ENCODE results near the gene E2F1.

The E2F1 gene

GRCh38 chr20:33693289-33693688 lies 7.1 kb upstream of the E2F1 start:
- Histone ChIP-seq H2BK5ac (ENCODE audit: low read depth, low read length, poor library complexity, severe bottlenecking) (no peak overlapping the region), H4K8ac (ENCODE audit: low read length) (no peak overlapping the region), H3K36me3 (ENCODE audit: control insufficient read depth in 1 of 2, insufficient read depth in 2 of 2, low read depth in 1 of 2, low read length in 2 of 2) (no peaks in the 10 kb centered on the region), H2BK12ac (ENCODE audit: low read length in 2 of 2) (no peak overlapping the region), H3K14ac (ENCODE audit: low read length in 2 of 2) (no peak overlapping the region), H4K91ac (ENCODE audit: low read length) (no peak overlapping the region), H3K23ac (ENCODE audit: low read length in 2 of 2) (no peak overlapping the region), H2AFZ (ENCODE audit: low read depth, low read length) (no peak overlapping the region), H3K4me2 (ENCODE audit: low read length, poor library complexity, severe bottlenecking) (no peak overlapping the region), H3K27ac (ENCODE audit: low read length, poor library complexity, severe bottlenecking) (no peak overlapping the region), H3K4me3 (ENCODE audit: insufficient read depth in 1 of 2, low read depth in 1 of 2, low read length in 2 of 2) (no peak overlapping the region), H3K79me1 (replicated peaks; ENCODE audit: low read length, poor library complexity, severe bottlenecking) (no peaks in the 10 kb centered on the region), H3K4me1 (ENCODE audit: control insufficient read depth, insufficient read depth, low read depth, low read length) (peaks cover 10% of the 10 kb centered on the region), H2BK120ac (ENCODE audit: low read depth, low read length) (no peak overlapping the region), H3K4ac (ENCODE audit: low read depth in 1 of 2, low read length in 2 of 2) (no peak overlapping the region), H3K18ac (ENCODE audit: low read depth in 1 of 2, low read length in 2 of 2) (no peak overlapping the region), H3K9ac (ENCODE audit: low read length) (no peak overlapping the region), H3K9me3 (ENCODE audit: control insufficient read depth, low read length) (no peaks in the 10 kb centered on the region), H2AK5ac (ENCODE audit: low read length, severe bottlenecking) (no peak overlapping the region), H3K27me3 (ENCODE audit: control insufficient read depth in 1 of 2, insufficient read depth in 1 of 2, low read length in 2 of 2) (no peaks in the 10 kb centered on the region), H2BK15ac (ENCODE audit: low read depth, poor library complexity, severe bottlenecking) (no peak overlapping the region)
- DNase-seq = no peak
- WGBS = 85% methylated on average over 4 of the region's 5 CpGs

GRCh38 chr20:33689973-33690372 lies 3.8 kb upstream of the E2F1 start:
- Histone ChIP-seq H3K36me3 (ENCODE audit: control insufficient read depth in 1 of 2, insufficient read depth in 2 of 2, low read depth in 1 of 2, low read length in 2 of 2) (no peaks in the 10 kb centered on the region), H3K9ac (ENCODE audit: low read length) (peak overlapping the region; percentile 6)
- WGBS = 0% methylated on average over 2 of the region's 4 CpGs

GRCh38 chr20:33689493-33689892 lies 3.3 kb upstream of the E2F1 start:
- no peak overlapping the region for H2BK120ac ChIP-seq (ENCODE audit: low read depth, low read length)
- peak overlapping the region; percentile 17 for H2BK15ac ChIP-seq (ENCODE audit: low read depth, poor library complexity, severe bottlenecking)
- WGBS = no CpG with 5 or more reads among the region's 1 CpG
- no peak overlapping the region for H3K23ac ChIP-seq (ENCODE audit: low read length in 2 of 2)
- no peak overlapping the region for H3K4ac ChIP-seq (ENCODE audit: low read depth in 1 of 2, low read length in 2 of 2)
- H2BK5ac ChIP-seq (ENCODE audit: low read depth, low read length, poor library complexity, severe bottlenecking) = no peak overlapping the region
- no peak overlapping the region for H3K4me3 ChIP-seq (ENCODE audit: insufficient read depth in 1 of 2, low read depth in 1 of 2, low read length in 2 of 2)
- no peak for DNase-seq
- no peak overlapping the region for H4K8ac ChIP-seq (ENCODE audit: low read length)
- H3K79me1 ChIP-seq (replicated peaks; ENCODE audit: low read length, poor library complexity, severe bottlenecking) = peaks cover 2% of the 10 kb centered on the region
- no peak overlapping the region for H3K27ac ChIP-seq (ENCODE audit: low read length, poor library complexity, severe bottlenecking)
- no peak overlapping the region for H3K14ac ChIP-seq (ENCODE audit: low read length in 2 of 2)
- H2AK5ac ChIP-seq (ENCODE audit: low read length, severe bottlenecking) = no peak overlapping the region
- H2AFZ ChIP-seq (ENCODE audit: low read depth, low read length) = no peak overlapping the region
- no peaks in the 10 kb centered on the region for H3K27me3 ChIP-seq (ENCODE audit: control insufficient read depth in 1 of 2, insufficient read depth in 1 of 2, low read length in 2 of 2)
- peak overlapping the region; percentile 6 for H3K9ac ChIP-seq (ENCODE audit: low read length)
- H3K4me2 ChIP-seq (ENCODE audit: low read length, poor library complexity, severe bottlenecking) = no peak overlapping the region
- H2BK12ac ChIP-seq (ENCODE audit: low read length in 2 of 2) = peak overlapping the region in 1 of 2 experiments; percentile 29
- no peaks in the 10 kb centered on the region for H3K9me3 ChIP-seq (ENCODE audit: control insufficient read depth, low read length)
- no peaks in the 10 kb centered on the region for H3K36me3 ChIP-seq (ENCODE audit: control insufficient read depth in 1 of 2, insufficient read depth in 2 of 2, low read depth in 1 of 2, low read length in 2 of 2)
- H4K91ac ChIP-seq (ENCODE audit: low read length) = no peak overlapping the region
- H3K18ac ChIP-seq (ENCODE audit: low read depth in 1 of 2, low read length in 2 of 2) = no peak overlapping the region
- peaks cover 26% of the 10 kb centered on the region for H3K4me1 ChIP-seq (ENCODE audit: control insufficient read depth, insufficient read depth, low read depth, low read length)

More at GRCh38 chr20:33689973-33690372, 3.8 kb upstream of the E2F1 start:
- Histone ChIP-seq H2BK120ac (ENCODE audit: low read depth, low read length) (no peak overlapping the region), H3K27me3 (ENCODE audit: control insufficient read depth in 1 of 2, insufficient read depth in 1 of 2, low read length in 2 of 2) (no peaks in the 10 kb centered on the region), H3K79me1 (replicated peaks; ENCODE audit: low read length, poor library complexity, severe bottlenecking) (no peaks in the 10 kb centered on the region), H2AFZ (ENCODE audit: low read depth, low read length) (no peak overlapping the region), H3K4ac (ENCODE audit: low read depth in 1 of 2, low read length in 2 of 2) (no peak overlapping the region), H4K91ac (ENCODE audit: low read length) (no peak overlapping the region), H2BK5ac (ENCODE audit: low read depth, low read length, poor library complexity, severe bottlenecking) (no peak overlapping the region), H2BK12ac (ENCODE audit: low read length in 2 of 2) (no peak overlapping the region), H3K27ac (ENCODE audit: low read length, poor library complexity, severe bottlenecking) (no peak overlapping the region), H3K18ac (ENCODE audit: low read depth in 1 of 2, low read length in 2 of 2) (no peak overlapping the region), H3K4me1 (ENCODE audit: control insufficient read depth, insufficient read depth, low read depth, low read length) (peaks cover 21% of the 10 kb centered on the region), H2AK5ac (ENCODE audit: low read length, severe bottlenecking) (no peak overlapping the region), H3K4me2 (ENCODE audit: low read length, poor library complexity, severe bottlenecking) (no peak overlapping the region), H2BK15ac (ENCODE audit: low read depth, poor library complexity, severe bottlenecking) (no peak overlapping the region), H3K4me3 (ENCODE audit: insufficient read depth in 1 of 2, low read depth in 1 of 2, low read length in 2 of 2) (no peak overlapping the region), H3K9me3 (ENCODE audit: control insufficient read depth, low read length) (no peaks in the 10 kb centered on the region), H3K23ac (ENCODE audit: low read length in 2 of 2) (no peak overlapping the region), H4K8ac (ENCODE audit: low read length) (no peak overlapping the region), H3K14ac (ENCODE audit: low read length in 2 of 2) (no peak overlapping the region)
- peak; percentile 91 for DNase-seq

GRCh38 chr20:33688938-33689424 lies 2.8 kb upstream of the E2F1 start:
- H3K23ac ChIP-seq (ENCODE audit: low read length in 2 of 2) = no peak overlapping the region
- H4K91ac ChIP-seq (ENCODE audit: low read length) = no peak overlapping the region
- no peaks in the 10 kb centered on the region for H3K9me3 ChIP-seq (ENCODE audit: control insufficient read depth, low read length)
- H2BK5ac ChIP-seq (ENCODE audit: low read depth, low read length, poor library complexity, severe bottlenecking) = no peak overlapping the region
- H3K4ac ChIP-seq (ENCODE audit: low read depth in 1 of 2, low read length in 2 of 2) = peak overlapping the region in 1 of 2 experiments; percentile 29
- H2BK120ac ChIP-seq (ENCODE audit: low read depth, low read length) = no peak overlapping the region
- WGBS = 86% methylated on average over 3 of the region's 3 CpGs
- no peak overlapping the region for H3K9ac ChIP-seq (ENCODE audit: low read length)
- H2BK12ac ChIP-seq (ENCODE audit: low read length in 2 of 2) = no peak overlapping the region
- H3K27me3 ChIP-seq (ENCODE audit: control insufficient read depth in 1 of 2, insufficient read depth in 1 of 2, low read length in 2 of 2) = no peaks in the 10 kb centered on the region
- no peak overlapping the region for H3K14ac ChIP-seq (ENCODE audit: low read length in 2 of 2)
- no peak overlapping the region for H3K4me3 ChIP-seq (ENCODE audit: insufficient read depth in 1 of 2, low read depth in 1 of 2, low read length in 2 of 2)
- peak overlapping the region; percentile 55 for H2BK15ac ChIP-seq (ENCODE audit: low read depth, poor library complexity, severe bottlenecking)
- H3K36me3 ChIP-seq (ENCODE audit: control insufficient read depth in 1 of 2, insufficient read depth in 2 of 2, low read depth in 1 of 2, low read length in 2 of 2) = no peaks in the 10 kb centered on the region
- DNase-seq = no peak
- peaks cover 5% of the 10 kb centered on the region for H3K79me1 ChIP-seq (replicated peaks; ENCODE audit: low read length, poor library complexity, severe bottlenecking)
- no peak overlapping the region for H3K4me2 ChIP-seq (ENCODE audit: low read length, poor library complexity, severe bottlenecking)
- H4K8ac ChIP-seq (ENCODE audit: low read length) = no peak overlapping the region
- H3K18ac ChIP-seq (ENCODE audit: low read depth in 1 of 2, low read length in 2 of 2) = no peak overlapping the region
- H3K4me1 ChIP-seq (ENCODE audit: control insufficient read depth, insufficient read depth, low read depth, low read length) = peaks cover 25% of the 10 kb centered on the region
- H2AFZ ChIP-seq (ENCODE audit: low read depth, low read length) = no peak overlapping the region
- H2AK5ac ChIP-seq (ENCODE audit: low read length, severe bottlenecking) = no peak overlapping the region
- H3K27ac ChIP-seq (ENCODE audit: low read length, poor library complexity, severe bottlenecking) = no peak overlapping the region
